HEK293 (cell line): ENCODE results near the gene C1orf21.

Experiments used
- AEBP2 ChIP-seq: fragments of 450-650 bp; formaldehyde crosslinking; IDR thresholded peaks from 2 replicates; pipeline ENCODE4 v1.5.1; 2016; ENCODE audit warnings: missing biosample characterization, missing genetic modification characterization, borderline replicate concordance
- CTCF ChIP-seq: fragments of 450-650 bp; formaldehyde crosslinking; IDR thresholded peaks from 2 replicates; pipeline ENCODE4 v1.5.1; 2016; ENCODE audit warnings: missing biosample characterization, missing genetic modification characterization
- IKZF3 ChIP-seq: fragments of 450-650 bp; IDR thresholded peaks from 2 replicates; pipeline ENCODE4 v1.5.0; 2018; ENCODE audit warnings: missing biosample characterization, mild to moderate bottlenecking, missing genetic modification characterization, moderate library complexity
- KLF8 ChIP-seq: fragments of 450-650 bp; formaldehyde crosslinking; IDR thresholded peaks from 2 replicates; pipeline ENCODE4 v1.5.1; 2016; ENCODE audit warnings: missing biosample characterization, missing genetic modification characterization
- PRDM6 ChIP-seq: fragments of 450-650 bp; formaldehyde crosslinking; IDR thresholded peaks from 2 replicates; pipeline ENCODE4 v1.5.1; 2017; ENCODE audit warnings: missing biosample characterization, missing genetic modification characterization
- SP3 ChIP-seq: fragments of 450-650 bp; formaldehyde crosslinking; IDR thresholded peaks from 2 replicates; pipeline ENCODE4 v1.5.1; 2016; ENCODE audit warnings: missing biosample characterization, missing genetic modification characterization
- TRIM28 ChIP-seq: IDR thresholded peaks from 2 replicates; pipeline ENCODE4 v1.6.1; 2011; ENCODE audit warnings: low read length, control low read depth, borderline replicate concordance
- YY2 ChIP-seq: fragments of 450-650 bp; formaldehyde crosslinking; IDR thresholded peaks from 2 replicates; pipeline ENCODE4 v1.5.1; 2016; ENCODE audit warnings: missing biosample characterization, missing genetic modification characterization
- ZEB2 ChIP-seq: fragments of 450-650 bp; formaldehyde crosslinking; IDR thresholded peaks from 2 replicates; pipeline ENCODE4 v1.5.1; 2016; ENCODE audit warnings: missing biosample characterization, missing genetic modification characterization
- ZFHX2 ChIP-seq: fragments of 450-650 bp; formaldehyde crosslinking; conservative IDR thresholded peaks from 2 replicates; pipeline ENCODE4 v1.5.1; 2016; ENCODE audit warnings: missing biosample characterization, missing genetic modification characterization
- ZIC2 ChIP-seq: fragments of 450-650 bp; formaldehyde crosslinking; IDR thresholded peaks from 2 replicates; pipeline ENCODE4 v1.5.1; 2016; ENCODE audit warnings: missing biosample characterization, missing genetic modification characterization
- ZNF169 ChIP-seq: fragments of 450-650 bp; formaldehyde crosslinking; IDR thresholded peaks from 2 replicates; pipeline ENCODE4 v1.5.1; 2016; ENCODE audit warnings: missing biosample characterization, missing genetic modification characterization
- ZNF174 ChIP-seq: fragments of 450-650 bp; formaldehyde crosslinking; IDR thresholded peaks from 2 replicates; pipeline ENCODE4 v1.5.0; 2017; ENCODE audit warnings: missing biosample characterization, mild to moderate bottlenecking, missing genetic modification characterization
- ZNF202 ChIP-seq: fragments of 450-650 bp; formaldehyde crosslinking; IDR thresholded peaks from 2 replicates; pipeline ENCODE4 v1.5.1; 2016; ENCODE audit warnings: missing biosample characterization, missing genetic modification characterization, borderline replicate concordance
- ZNF341 ChIP-seq: fragments of 450-650 bp; formaldehyde crosslinking; IDR thresholded peaks from 2 replicates; pipeline ENCODE4; 2016; ENCODE audit warnings: low read depth, missing biosample characterization, missing genetic modification characterization
- ZNF488 ChIP-seq: fragments of 450-650 bp; formaldehyde crosslinking; IDR thresholded peaks from 2 replicates; pipeline ENCODE4 v1.5.1; 2016; ENCODE audit warnings: missing biosample characterization, missing genetic modification characterization
- ZNF677 ChIP-seq: fragments of 450-650 bp; IDR thresholded peaks from 2 replicates; pipeline ENCODE4 v1.5.0; 2018; ENCODE audit warnings: missing biosample characterization, mild to moderate bottlenecking, missing genetic modification characterization, moderate library complexity
- ZNF791 ChIP-seq: fragments of 450-650 bp; formaldehyde crosslinking; IDR thresholded peaks from 2 replicates; pipeline ENCODE4 v1.5.1; 2016; ENCODE audit warnings: missing biosample characterization, missing genetic modification characterization
- ZSCAN5A ChIP-seq: fragments of 450-650 bp; formaldehyde crosslinking; IDR thresholded peaks from 2 replicates; pipeline ENCODE4 v1.5.1; 2016; ENCODE audit warnings: missing biosample characterization, missing genetic modification characterization
- ZXDB ChIP-seq: fragments of 450-650 bp; formaldehyde crosslinking; IDR thresholded peaks from 2 replicates; pipeline ENCODE4 v1.5.1; 2016; ENCODE audit warnings: missing biosample characterization, missing genetic modification characterization
- TF ChIP-seq, protein P1 (sequence below): fragments of 450-650 bp; formaldehyde crosslinking; IDR thresholded peaks from 2 replicates; pipeline ENCODE4 v1.5.1; 2017; ENCODE audit warnings: missing biosample characterization, missing genetic modification characterization
- TF ChIP-seq, protein P2 (sequence below): fragments of 450-650 bp; formaldehyde crosslinking; IDR thresholded peaks from 2 replicates; pipeline ENCODE4 v1.5.1; 2016; ENCODE audit warnings: missing biosample characterization, missing genetic modification characterization
- TF ChIP-seq, protein P3 (sequence below): fragments of 450-650 bp; formaldehyde crosslinking; IDR thresholded peaks from 2 replicates; pipeline ENCODE4 v1.5.1; 2017; ENCODE audit warnings: missing biosample characterization, mild to moderate bottlenecking, missing genetic modification characterization, moderate library complexity
- TF ChIP-seq, protein P4 (sequence below): fragments of 450-650 bp; formaldehyde crosslinking; conservative IDR thresholded peaks from 2 replicates; pipeline ENCODE4 v1.5.1; 2016; ENCODE audit warnings: low read depth, missing biosample characterization, missing genetic modification characterization

C1orf21 gene

DNA sequence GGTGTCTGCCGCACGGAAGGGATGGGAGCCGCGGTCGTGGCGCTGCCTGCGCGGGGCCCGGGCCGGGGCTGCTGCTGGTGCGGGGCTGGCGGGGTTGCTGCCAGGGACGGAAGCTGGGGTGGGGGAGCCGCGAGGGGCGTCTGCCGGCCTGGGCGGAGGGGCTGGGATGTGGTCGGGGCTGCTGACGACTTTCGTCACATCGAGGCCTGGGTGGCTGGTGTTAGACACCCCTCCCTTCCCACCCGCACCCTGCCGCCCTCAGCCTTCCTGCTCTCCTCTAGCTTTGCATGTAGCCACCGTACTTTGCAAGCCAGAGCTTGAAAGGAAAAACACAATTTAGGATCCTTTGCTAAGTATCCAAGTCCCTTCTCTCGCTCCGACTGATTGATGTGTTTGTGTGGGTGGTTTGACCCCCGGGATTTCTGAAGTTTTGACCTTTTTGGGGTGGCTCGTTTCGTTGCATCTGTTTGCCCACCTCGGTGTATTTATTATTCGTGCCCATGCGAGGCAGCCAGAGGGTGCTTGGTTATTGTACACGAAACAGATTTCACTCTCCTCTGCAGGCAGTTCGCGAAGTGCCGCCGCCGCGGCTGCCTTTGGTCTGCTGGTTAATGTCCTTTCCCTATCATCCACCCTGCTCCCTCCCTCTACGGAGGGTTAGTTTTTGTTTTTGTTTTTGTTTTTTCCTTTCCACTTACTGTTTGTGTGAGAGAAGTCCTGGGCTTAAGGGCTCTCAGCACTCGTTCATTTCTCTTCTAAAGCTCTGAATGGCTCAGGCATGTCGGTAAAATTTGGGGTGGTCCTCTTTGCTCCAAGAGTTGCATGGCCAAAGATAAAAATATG is 868 bp downstream of the C1orf21 start (continued):
- TF ChIP-seq, protein P1, sequence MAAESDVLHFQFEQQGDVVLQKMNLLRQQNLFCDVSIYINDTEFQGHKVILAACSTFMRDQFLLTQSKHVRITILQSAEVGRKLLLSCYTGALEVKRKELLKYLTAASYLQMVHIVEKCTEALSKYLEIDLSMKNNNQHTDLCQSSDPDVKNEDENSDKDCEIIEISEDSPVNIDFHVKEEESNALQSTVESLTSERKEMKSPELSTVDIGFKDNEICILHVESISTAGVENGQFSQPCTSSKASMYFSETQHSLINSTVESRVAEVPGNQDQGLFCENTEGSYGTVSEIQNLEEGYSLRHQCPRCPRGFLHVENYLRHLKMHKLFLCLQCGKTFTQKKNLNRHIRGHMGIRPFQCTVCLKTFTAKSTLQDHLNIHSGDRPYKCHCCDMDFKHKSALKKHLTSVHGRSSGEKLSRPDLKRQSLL (tag by site-specific recombination), result no peak
- TF ChIP-seq CTCF (tag by site-specific recombination) (no peak), AEBP2 (tag by site-specific recombination) (no peak), ZNF488 (tag by site-specific recombination) (no peak), ZSCAN5A (tag by site-specific recombination) (no peak), TRIM28 (peak; percentile 68; the same call in 1 of the 2 replicates), ZNF174 (tag by site-specific recombination) (no peak), ZIC2 (tag by site-specific recombination) (no peak), IKZF3 (tag by site-specific recombination) (no peak), ZNF341 (no peak), SP3 (no peak), ZFHX2 (tag by site-specific recombination) (peak; percentile 5; the same call in 1 of the 2 replicates), YY2 (tag by site-specific recombination) (no peak), ZXDB (tag by site-specific recombination) (no peak), ZNF202 (tag by site-specific recombination) (no peak), PRDM6 (no peak), ZNF169 (tag by site-specific recombination) (no peak), KLF8 (tag by site-specific recombination) (no peak), ZEB2 (tag by site-specific recombination) (0 out of 2 replicates have a peak, but pooled peaks have one; percentile 7), ZNF677 (tag by site-specific recombination) (no peak), ZNF791 (no peak)
- TF ChIP-seq, protein P2, sequence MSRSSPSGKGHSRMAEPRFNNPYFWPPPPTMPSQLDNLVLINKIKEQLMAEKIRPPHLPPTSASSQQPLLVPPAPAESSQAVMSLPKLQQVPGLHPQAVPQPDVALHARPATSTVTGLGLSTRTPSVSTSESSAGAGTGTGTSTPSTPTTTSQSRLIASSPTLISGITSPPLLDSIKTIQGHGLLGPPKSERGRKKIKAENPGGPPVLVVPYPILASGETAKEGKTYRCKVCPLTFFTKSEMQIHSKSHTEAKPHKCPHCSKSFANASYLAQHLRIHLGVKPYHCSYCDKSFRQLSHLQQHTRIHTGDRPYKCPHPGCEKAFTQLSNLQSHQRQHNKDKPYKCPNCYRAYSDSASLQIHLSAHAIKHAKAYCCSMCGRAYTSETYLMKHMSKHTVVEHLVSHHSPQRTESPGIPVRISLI (tag by site-specific recombination), result no peak
- TF ChIP-seq, protein P3, sequence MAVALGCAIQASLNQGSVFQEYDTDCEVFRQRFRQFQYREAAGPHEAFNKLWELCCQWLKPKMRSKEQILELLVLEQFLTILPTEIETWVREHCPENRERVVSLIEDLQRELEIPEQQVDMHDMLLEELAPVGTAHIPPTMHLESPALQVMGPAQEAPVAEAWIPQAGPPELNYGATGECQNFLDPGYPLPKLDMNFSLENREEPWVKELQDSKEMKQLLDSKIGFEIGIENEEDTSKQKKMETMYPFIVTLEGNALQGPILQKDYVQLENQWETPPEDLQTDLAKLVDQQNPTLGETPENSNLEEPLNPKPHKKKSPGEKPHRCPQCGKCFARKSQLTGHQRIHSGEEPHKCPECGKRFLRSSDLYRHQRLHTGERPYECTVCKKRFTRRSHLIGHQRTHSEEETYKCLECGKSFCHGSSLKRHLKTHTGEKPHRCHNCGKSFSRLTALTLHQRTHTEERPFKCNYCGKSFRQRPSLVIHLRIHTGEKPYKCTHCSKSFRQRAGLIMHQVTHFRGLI (tag by site-specific recombination), result no peak
- TF ChIP-seq, protein P4, sequence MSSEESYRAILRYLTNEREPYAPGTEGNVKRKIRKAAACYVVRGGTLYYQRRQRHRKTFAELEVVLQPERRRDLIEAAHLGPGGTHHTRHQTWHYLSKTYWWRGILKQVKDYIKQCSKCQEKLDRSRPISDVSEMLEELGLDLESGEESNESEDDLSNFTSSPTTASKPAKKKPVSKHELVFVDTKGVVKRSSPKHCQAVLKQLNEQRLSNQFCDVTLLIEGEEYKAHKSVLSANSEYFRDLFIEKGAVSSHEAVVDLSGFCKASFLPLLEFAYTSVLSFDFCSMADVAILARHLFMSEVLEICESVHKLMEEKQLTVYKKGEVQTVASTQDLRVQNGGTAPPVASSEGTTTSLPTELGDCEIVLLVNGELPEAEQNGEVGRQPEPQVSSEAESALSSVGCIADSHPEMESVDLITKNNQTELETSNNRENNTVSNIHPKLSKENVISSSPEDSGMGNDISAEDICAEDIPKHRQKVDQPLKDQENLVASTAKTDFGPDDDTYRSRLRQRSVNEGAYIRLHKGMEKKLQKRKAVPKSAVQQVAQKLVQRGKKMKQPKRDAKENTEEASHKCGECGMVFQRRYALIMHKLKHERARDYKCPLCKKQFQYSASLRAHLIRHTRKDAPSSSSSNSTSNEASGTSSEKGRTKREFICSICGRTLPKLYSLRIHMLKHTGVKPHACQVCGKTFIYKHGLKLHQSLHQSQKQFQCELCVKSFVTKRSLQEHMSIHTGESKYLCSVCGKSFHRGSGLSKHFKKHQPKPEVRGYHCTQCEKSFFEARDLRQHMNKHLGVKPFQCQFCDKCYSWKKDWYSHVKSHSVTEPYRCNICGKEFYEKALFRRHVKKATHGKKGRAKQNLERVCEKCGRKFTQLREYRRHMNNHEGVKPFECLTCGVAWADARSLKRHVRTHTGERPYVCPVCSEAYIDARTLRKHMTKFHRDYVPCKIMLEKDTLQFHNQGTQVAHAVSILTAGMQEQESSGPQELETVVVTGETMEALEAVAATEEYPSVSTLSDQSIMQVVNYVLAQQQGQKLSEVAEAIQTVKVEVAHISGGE (tag by site-specific recombination), result no peak
